ENCODE data around the gene GPR132.

GRCh38 chr14:105076296-105076804, 11.1 kb upstream of the GPR132 start:
- TF ChIP-seq POLR2A (IDR thresholded peaks at IDR 0.05), result no peak
- TF ChIP-seq, protein P1, sequence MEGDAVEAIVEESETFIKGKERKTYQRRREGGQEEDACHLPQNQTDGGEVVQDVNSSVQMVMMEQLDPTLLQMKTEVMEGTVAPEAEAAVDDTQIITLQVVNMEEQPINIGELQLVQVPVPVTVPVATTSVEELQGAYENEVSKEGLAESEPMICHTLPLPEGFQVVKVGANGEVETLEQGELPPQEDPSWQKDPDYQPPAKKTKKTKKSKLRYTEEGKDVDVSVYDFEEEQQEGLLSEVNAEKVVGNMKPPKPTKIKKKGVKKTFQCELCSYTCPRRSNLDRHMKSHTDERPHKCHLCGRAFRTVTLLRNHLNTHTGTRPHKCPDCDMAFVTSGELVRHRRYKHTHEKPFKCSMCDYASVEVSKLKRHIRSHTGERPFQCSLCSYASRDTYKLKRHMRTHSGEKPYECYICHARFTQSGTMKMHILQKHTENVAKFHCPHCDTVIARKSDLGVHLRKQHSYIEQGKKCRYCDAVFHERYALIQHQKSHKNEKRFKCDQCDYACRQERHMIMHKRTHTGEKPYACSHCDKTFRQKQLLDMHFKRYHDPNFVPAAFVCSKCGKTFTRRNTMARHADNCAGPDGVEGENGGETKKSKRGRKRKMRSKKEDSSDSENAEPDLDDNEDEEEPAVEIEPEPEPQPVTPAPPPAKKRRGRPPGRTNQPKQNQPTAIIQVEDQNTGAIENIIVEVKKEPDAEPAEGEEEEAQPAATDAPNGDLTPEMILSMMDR (IDR thresholded peaks at IDR 0.05), result no peak
